ENCODE results near the gene NUP98.

NUP98 gene

GRCh38 chr11:3637201-3637600 lies 160.2 kb downstream of the NUP98 start:
- no peak for DNase-seq

- DNase-seq: no peak
Measured at GRCh38 chr11:3635641-3636375, 161.5 kb downstream of the NUP98 start.

- DNase-seq: no peak
Measured at GRCh38 chr11:3632070-3632660, 165.2 kb downstream of the NUP98 start.

- no peak for DNase-seq
Measured at GRCh38 chr11:3631331-3631730, 166.0 kb downstream of the NUP98 start.

GRCh38 chr11:3627291-3627690 lies 170.1 kb downstream of the NUP98 start:
- no peak for DNase-seq

GRCh38 chr11:3626250-3626960 lies 170.9 kb downstream of the NUP98 start:
- no peak for DNase-seq

Data from activated effector memory CD4-positive, alpha-beta T cell treated with anti-CD3 and anti-CD28 coated beads, Interleukin-2, amount 50 U/mL, for 16 hours (primary cell).